Neural cell (in vitro differentiated cells): Measurements from ENCODE around the gene GRM1. TPM values are rescaled to one million over a fixed set of nuclear protein-coding genes. Genes with fewer than 3 reads are reported as not detected.

ENCODE experiments used
- H2AFZ ChIP-seq: fragments of 200-600, 300-800 bp; sonication (generic), shearing (Covaris generic); 2 replicates; pipeline ENCODE4 v1.6.0; 2014; ENCODE audit warnings: low read depth, mild to moderate bottlenecking, antibody characterized with exemption, low read length, moderate library complexity
- H3F3A ChIP-seq: fragments of 200-600 bp; shearing (Covaris generic); 2 replicates; pipeline ENCODE4 v1.6.1; 2016; ENCODE audit warnings: mild to moderate bottlenecking, moderate library complexity, mixed read lengths, antibody characterized with exemption, low read length; ENCODE audit not compliant: insufficient read depth, poor library complexity, severe bottlenecking
- H3K27ac ChIP-seq: fragments of 200-600, 300-800 bp; sonication (generic), shearing (Covaris generic); 2 replicates; pipeline ENCODE4 v1.5.1; 2014; ENCODE audit warnings: mild to moderate bottlenecking, low read length, moderate library complexity
- H3K27me3 ChIP-seq: fragments of 300-800, 200-600 bp; sonication (generic), shearing (Covaris generic); 2 replicates; pipeline ENCODE4 v1.6.0; 2014; ENCODE audit warnings: mild to moderate bottlenecking, low read depth, low read length, moderate library complexity; ENCODE audit not compliant: insufficient read depth
- H3K36me3 ChIP-seq: fragments of 300-800, 200-600 bp; sonication (generic), shearing (Covaris generic); 2 replicates; pipeline ENCODE4 v1.5.1; 2014; ENCODE audit warnings: mild to moderate bottlenecking, antibody characterized with exemption, low read length, moderate library complexity; ENCODE audit not compliant: insufficient read depth
- H3K4me2 ChIP-seq: fragments of 300-800, 200-600 bp; sonication (generic), shearing (Covaris generic); 2 replicates; pipeline ENCODE4 v1.6.0; 2014; ENCODE audit warnings: mild to moderate bottlenecking, low read length
- H3K4me3 ChIP-seq: fragments of 300-800, 200-600 bp; sonication (generic), shearing (Covaris generic); 2 replicates; pipeline ENCODE4 v1.5.1; 2014; ENCODE audit warnings: mild to moderate bottlenecking, low read length, moderate library complexity
- H3K79me2 ChIP-seq: fragments of 200-600 bp; shearing (Covaris generic); replicated peaks from 2 replicates; pipeline ENCODE4 v1.6.0; 2014; ENCODE audit warnings: mild to moderate bottlenecking, low read length, moderate library complexity; ENCODE audit not compliant: insufficient read depth
- H3K9ac ChIP-seq: fragments of 300-800, 200-600 bp; sonication (generic), shearing (Covaris generic); 2 replicates; pipeline ENCODE4 v1.6.1; 2016; ENCODE audit warnings: mild to moderate bottlenecking, low read length, mixed read lengths
- H3K9me2 ChIP-seq: fragments of 200-600 bp; shearing (Covaris generic); 2 replicates; pipeline ENCODE4 v1.6.1; 2016; ENCODE audit warnings: mild to moderate bottlenecking, low read length, mixed read lengths; ENCODE audit not compliant: insufficient read depth
- H3K9me3 ChIP-seq: fragments of 200-600, 300-800 bp; sonication (generic), shearing (Covaris generic); 2 replicates; pipeline ENCODE4 v1.6.1; 2016; ENCODE audit warnings: mild to moderate bottlenecking, mixed run types, low read length, moderate library complexity, mixed read lengths
- H4K20me1 ChIP-seq: fragments of 200-600 bp; shearing (Covaris generic); 2 replicates; pipeline ENCODE4 v1.6.1; 2016; ENCODE audit warnings: mild to moderate bottlenecking, mixed run types; ENCODE audit not compliant: insufficient read depth
- CTCF ChIP-seq: fragments of 450-650 bp; IDR thresholded peaks from 2 replicates; pipeline ENCODE4 v1.5.1; 2014; ENCODE audit warnings: antibody characterized with exemption, mild to moderate bottlenecking, moderate library complexity; ENCODE audit not compliant: poor library complexity, severe bottlenecking
- EP300 ChIP-seq: fragments of 450-650 bp; conservative IDR thresholded peaks from 2 replicates; pipeline ENCODE4 v1.6.1; 2014; ENCODE audit warnings: antibody characterized with exemption, mild to moderate bottlenecking, moderate library complexity; ENCODE audit not compliant: poor library complexity, severe bottlenecking
- EZH2 ChIP-seq: fragments of 200-600, 300-800 bp; shearing (Covaris generic), sonication (generic); IDR thresholded peaks from 2 replicates; pipeline ENCODE4 v1.6.1; 2014; ENCODE audit warnings: antibody characterized with exemption, low read length, borderline replicate concordance, mild to moderate bottlenecking; ENCODE audit not compliant: insufficient read depth, poor library complexity, severe bottlenecking
- MXI1 ChIP-seq: fragments of 450-650 bp; conservative IDR thresholded peaks from 2 replicates; pipeline ENCODE4 v1.6.1; 2014; ENCODE audit warnings: antibody characterized with exemption, mild to moderate bottlenecking; ENCODE audit not compliant: poor library complexity, severe bottlenecking
- POLR2AphosphoS5 ChIP-seq: IDR thresholded peaks from 2 replicates; pipeline ENCODE4 v1.6.1; 2012
- RAD21 ChIP-seq: fragments of 450-650 bp; conservative IDR thresholded peaks from 2 replicates; pipeline ENCODE4 v1.6.1; 2014; ENCODE audit warnings: antibody characterized with exemption, mild to moderate bottlenecking, moderate library complexity
- REST ChIP-seq: IDR thresholded peaks from 2 replicates; pipeline ENCODE4 v1.6.1; 2012; ENCODE audit warnings: borderline replicate concordance
- SMC3 ChIP-seq: fragments of 450-650 bp; conservative IDR thresholded peaks from 2 replicates; pipeline ENCODE4 v1.6.1; 2014; ENCODE audit warnings: antibody characterized with exemption, mild to moderate bottlenecking, moderate library complexity; ENCODE audit not compliant: poor library complexity
- TAF1 ChIP-seq: IDR thresholded peaks from 2 replicates; pipeline ENCODE4 v1.6.1; 2012; ENCODE audit warnings: low read depth
- polyA plus RNA-seq: library from polyadenylated mRNA; depleted of rRNA; stranded (reverse); fragments of >200 nt; gene quantifications from 2 replicates; pipeline ENCODE4 v1.2.3, GENCODE V29; 2014

The GRM1 gene
- polyA plus RNA-seq, 1 donor from 2014 or later: 2.9 TPM

- Histone ChIP-seq H3K9me3 (no peaks in the 10 kb centered on the region), H3K9ac (no peak overlapping the region), H3K4me2 (no peak overlapping the region), H3K27me3 (no peaks in the 10 kb centered on the region), H3K36me3 (no peaks in the 10 kb centered on the region), H2AFZ (no peak overlapping the region), H3K9me2 (no peaks in the 10 kb centered on the region), H3K4me3 (no peak overlapping the region), H3K79me2 (no peaks in the 10 kb centered on the region), H3K27ac (no peak overlapping the region), H4K20me1 (no peaks in the 10 kb centered on the region), H3F3A (no peaks in the 10 kb centered on the region)
- TF ChIP-seq POLR2AphosphoS5: no peak
- TF ChIP-seq RAD21: no peak
- TF ChIP-seq TAF1: no peak
- no peak for TF ChIP-seq SMC3
These were observed 391.4 kb downstream of the GRM1 start for GRCh38 chr6:146420255-146420654.

GRCh38 chr6:146422789-146423375, 394.0 kb downstream of the GRM1 start:
- H3K9me2 ChIP-seq: no peaks in the 10 kb centered on the region
- no peaks in the 10 kb centered on the region for H3K36me3 ChIP-seq
- H3K4me2 ChIP-seq: no peak overlapping the region
- H3K27ac ChIP-seq: no peak overlapping the region
- no peaks in the 10 kb centered on the region for H3K79me2 ChIP-seq
- H3K9ac ChIP-seq: no peak overlapping the region
- no peaks in the 10 kb centered on the region for H3K9me3 ChIP-seq
- no peaks in the 10 kb centered on the region for H3F3A ChIP-seq
- no peaks in the 10 kb centered on the region for H4K20me1 ChIP-seq
- no peak for TF ChIP-seq REST
- TF ChIP-seq RAD21: no peak
- no peak for TF ChIP-seq EZH2
- TF ChIP-seq TAF1: no peak
- H2AFZ ChIP-seq: no peak overlapping the region
- no peaks in the 10 kb centered on the region for H3K27me3 ChIP-seq
- H3K4me3 ChIP-seq: no peak overlapping the region

GRCh38 chr6:146423452-146423851, 394.6 kb downstream of the GRM1 start:
- H3K9ac ChIP-seq: no peak overlapping the region
- H3F3A ChIP-seq: no peaks in the 10 kb centered on the region
- H3K27me3 ChIP-seq: no peaks in the 10 kb centered on the region
- H3K36me3 ChIP-seq: no peaks in the 10 kb centered on the region
- no peak overlapping the region for H3K27ac ChIP-seq
- no peak overlapping the region for H3K4me3 ChIP-seq
- H2AFZ ChIP-seq: no peak overlapping the region
- no peaks in the 10 kb centered on the region for H3K9me2 ChIP-seq
- no peaks in the 10 kb centered on the region for H4K20me1 ChIP-seq
- H3K9me3 ChIP-seq: no peaks in the 10 kb centered on the region
- TF ChIP-seq CTCF (no peak), POLR2AphosphoS5 (no peak), EP300 (no peak), EZH2 (no peak), MXI1 (no peak), TAF1 (no peak), REST (no peak), SMC3 (no peak), RAD21 (no peak)
- no peak overlapping the region for H3K4me2 ChIP-seq
- no peaks in the 10 kb centered on the region for H3K79me2 ChIP-seq
